NB4 (cell line): ENCODE measurements around the gene KCNAB1.

Experiments
- CTCF ChIP-seq: IDR thresholded peaks from one replicate; pipeline ENCODE4 v1.5.1; 2012; ENCODE audit warnings: low read depth, low read length
- MYC ChIP-seq: IDR thresholded peaks from 2 replicates; pipeline ENCODE4 v1.6.1; 2011; ENCODE audit warnings: low read depth, low read length
- POLR2A ChIP-seq: IDR thresholded peaks from 2 replicates; pipeline ENCODE4 v1.6.1; 2011; ENCODE audit warnings: mild to moderate bottlenecking; ENCODE audit not compliant: insufficient read length; ENCODE audit errors: extremely low read depth

- TF ChIP-seq POLR2A (no peak), CTCF (no peak), MYC (no peak)
Observed at GRCh38 chr3:156368189-156368588, 247.8 kb downstream of the KCNAB1 start.
